Neural cell (in vitro differentiated cells): ENCODE measurements around the gene ACTN4.

Experiments used
- EP300 ChIP-seq: fragments of 450-650 bp; conservative IDR thresholded peaks from 2 replicates; pipeline ENCODE4 v1.6.1; 2014; ENCODE audit warnings: antibody characterized with exemption, mild to moderate bottlenecking, moderate library complexity; ENCODE audit not compliant: poor library complexity, severe bottlenecking
- EZH2 ChIP-seq: fragments of 200-600, 300-800 bp; shearing (Covaris generic), sonication (generic); IDR thresholded peaks from 2 replicates; pipeline ENCODE4 v1.6.1; 2014; ENCODE audit warnings: antibody characterized with exemption, low read length, borderline replicate concordance, mild to moderate bottlenecking; ENCODE audit not compliant: insufficient read depth, poor library complexity, severe bottlenecking
- MXI1 ChIP-seq: fragments of 450-650 bp; conservative IDR thresholded peaks from 2 replicates; pipeline ENCODE4 v1.6.1; 2014; ENCODE audit warnings: antibody characterized with exemption, mild to moderate bottlenecking; ENCODE audit not compliant: poor library complexity, severe bottlenecking
- POLR2AphosphoS5 ChIP-seq: IDR thresholded peaks from 2 replicates; pipeline ENCODE4 v1.6.1; 2012
- RAD21 ChIP-seq: fragments of 450-650 bp; conservative IDR thresholded peaks from 2 replicates; pipeline ENCODE4 v1.6.1; 2014; ENCODE audit warnings: antibody characterized with exemption, mild to moderate bottlenecking, moderate library complexity
- REST ChIP-seq: IDR thresholded peaks from 2 replicates; pipeline ENCODE4 v1.6.1; 2012; ENCODE audit warnings: borderline replicate concordance
- SMC3 ChIP-seq: fragments of 450-650 bp; conservative IDR thresholded peaks from 2 replicates; pipeline ENCODE4 v1.6.1; 2014; ENCODE audit warnings: antibody characterized with exemption, mild to moderate bottlenecking, moderate library complexity; ENCODE audit not compliant: poor library complexity
- TAF1 ChIP-seq: IDR thresholded peaks from 2 replicates; pipeline ENCODE4 v1.6.1; 2012; ENCODE audit warnings: low read depth
- TF ChIP-seq, protein P1 (sequence below): fragments of 450-650 bp; IDR thresholded peaks from 2 replicates; pipeline ENCODE4 v1.5.1; 2014; ENCODE audit warnings: antibody characterized with exemption, mild to moderate bottlenecking, moderate library complexity; ENCODE audit not compliant: poor library complexity, severe bottlenecking

DNA sequence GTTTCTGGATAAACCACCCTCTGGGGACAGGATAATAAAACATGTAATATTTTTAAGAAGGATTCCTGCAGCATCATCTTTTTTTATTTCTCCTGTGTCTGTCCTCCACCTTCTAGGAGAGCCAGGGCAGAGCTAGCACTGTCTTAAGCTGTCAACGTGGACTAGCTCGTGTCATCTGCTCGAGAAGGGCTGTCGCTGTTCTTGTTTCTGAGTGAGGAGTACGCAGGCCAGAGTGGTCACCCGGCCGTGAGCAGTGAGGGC, 83.0 kb downstream of the ACTN4 start:
- TF ChIP-seq, protein P1, sequence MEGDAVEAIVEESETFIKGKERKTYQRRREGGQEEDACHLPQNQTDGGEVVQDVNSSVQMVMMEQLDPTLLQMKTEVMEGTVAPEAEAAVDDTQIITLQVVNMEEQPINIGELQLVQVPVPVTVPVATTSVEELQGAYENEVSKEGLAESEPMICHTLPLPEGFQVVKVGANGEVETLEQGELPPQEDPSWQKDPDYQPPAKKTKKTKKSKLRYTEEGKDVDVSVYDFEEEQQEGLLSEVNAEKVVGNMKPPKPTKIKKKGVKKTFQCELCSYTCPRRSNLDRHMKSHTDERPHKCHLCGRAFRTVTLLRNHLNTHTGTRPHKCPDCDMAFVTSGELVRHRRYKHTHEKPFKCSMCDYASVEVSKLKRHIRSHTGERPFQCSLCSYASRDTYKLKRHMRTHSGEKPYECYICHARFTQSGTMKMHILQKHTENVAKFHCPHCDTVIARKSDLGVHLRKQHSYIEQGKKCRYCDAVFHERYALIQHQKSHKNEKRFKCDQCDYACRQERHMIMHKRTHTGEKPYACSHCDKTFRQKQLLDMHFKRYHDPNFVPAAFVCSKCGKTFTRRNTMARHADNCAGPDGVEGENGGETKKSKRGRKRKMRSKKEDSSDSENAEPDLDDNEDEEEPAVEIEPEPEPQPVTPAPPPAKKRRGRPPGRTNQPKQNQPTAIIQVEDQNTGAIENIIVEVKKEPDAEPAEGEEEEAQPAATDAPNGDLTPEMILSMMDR: no peak
- no peak for TF ChIP-seq REST
- no peak for TF ChIP-seq RAD21
- TF ChIP-seq EZH2: no peak
- no peak for TF ChIP-seq EP300
- TF ChIP-seq POLR2AphosphoS5: no peak
- TF ChIP-seq SMC3: no peak
- TF ChIP-seq MXI1: no peak
- no peak for TF ChIP-seq TAF1
